Kidney (tissue), 14 donors: Measurements from ENCODE around the gene NRCAM. TPM values are rescaled to one million over a fixed set of nuclear protein-coding genes. Genes with fewer than 3 reads are reported as not detected.

Experiments
- DNase-seq, 5 donors: peaks; one replicate each; pipeline ENCODE4 v3.0.0-alpha.2; 2013 to 2020
- FAIRE-seq: peaks from 2 replicates; lab custom pipeline; 2012; peaks lifted over from hg19 to GRCh38; lab: Jason Lieb, UNC
- H3K27ac ChIP-seq, 2 donors: one replicate each; pipeline ENCODE4 v1.7.0; 2013; ENCODE audit warnings: low read depth in 2 of 2, low read length in 2 of 2, inconsistent platforms in 1 of 2
- H3K27me3 ChIP-seq: one replicate; pipeline ENCODE4 v1.7.1; 2013; ENCODE audit warnings: low read length, inconsistent platforms; ENCODE audit not compliant: control insufficient read depth, insufficient read depth
- H3K36me3 ChIP-seq, 3 donors: one replicate each; pipeline versions ENCODE4 v1.7.0 to v1.7.1; 2013; ENCODE audit warnings: low read length in 3 of 3, control low read depth in 1 of 3, inconsistent platforms in 1 of 3; ENCODE audit not compliant: insufficient read depth in 3 of 3, control insufficient read depth in 2 of 3
- H3K4me1 ChIP-seq, 3 donors: one replicate each; pipeline versions ENCODE4 v1.7.0 to v1.7.1; 2013; ENCODE audit warnings: low read length in 3 of 3, inconsistent platforms in 1 of 3, low read depth in 1 of 3; ENCODE audit not compliant: control insufficient read depth in 2 of 3, insufficient read depth in 2 of 3
- H3K4me3 ChIP-seq, 3 donors: one replicate each; pipeline versions ENCODE4 v1.7.0 to v1.8.1; 2013; ENCODE audit warnings: low read length in 3 of 3, control low read depth in 1 of 3, inconsistent platforms in 1 of 3
- H3K9ac ChIP-seq, 3 donors: one replicate each; pipeline versions ENCODE4 v1.7.0 to v1.7.1; 2013; ENCODE audit warnings: low read length in 3 of 3, control low read depth in 1 of 3, inconsistent platforms in 1 of 3
- H3K9me3 ChIP-seq, 3 donors: one replicate each; pipeline versions ENCODE4 v1.7.0 to v1.7.1; 2013; ENCODE audit warnings: low read length in 3 of 3, control low read depth in 1 of 3, inconsistent platforms in 1 of 3; ENCODE audit not compliant: control insufficient read depth in 2 of 3, insufficient read depth in 1 of 3
- CTCF ChIP-seq: IDR thresholded peaks from 3 replicates; pipeline ENCODE4 v1.5.1; 2012; ENCODE audit warnings: mild to moderate bottlenecking, moderate library complexity, borderline replicate concordance; ENCODE audit not compliant: insufficient read depth; ENCODE audit errors: extremely low read depth
- intact Hi-C: fragments of 100-400 bp; cut with DNase I; formaldehyde crosslinking; loops from one replicate; pipeline ENCODE4 v1.11.1; 2022
- polyA plus RNA-seq: library from polyadenylated mRNA; stranded (reverse); fragments of 350-450 nt; fragmentation: Illumina TruSeq; extraction: RNeasy Lipid Tissue Mini Kit (QIAGEN cat#74804); gene quantifications from one replicate; pipeline ENCODE4 v1.2.3, GENCODE V29; 2014; ENCODE audit warnings: low read depth, low replicate concordance; ENCODE audit not compliant: insufficient read depth
- total RNA-seq: library from RNA; stranded (reverse); fragmentation: NEBNext Ultra II Directional; extraction: Animal tissue kit (Norgen Biotek cat#: 25700); gene quantifications from one replicate; pipeline ENCODE4 v1.2.1, GENCODE V29; 2021
- donor health status: control.
- donor health status: control.
- donor health status: control.
- donor health status: control.
- donor health status: control.
- donor health status: DM: yes; HTN: yes; CAD: no.
- donor health status: Normal renal cell carcinoma (clear cell type).

Gene NRCAM
- total and polyA plus RNA-seq, 2 donors from 2014 or later = 16.8 to 20.6 TPM

GRCh38 chr7:108385834-108386422, 70.3 kb downstream of the NRCAM start:
- DNase-seq = no peak
- Histone ChIP-seq H3K9ac (no peak overlapping the region), H3K4me3 (no peak overlapping the region), H3K27me3 (no peaks in the 10 kb centered on the region), H3K36me3 (no peaks in the 10 kb centered on the region), H3K4me1 (no peaks in the 10 kb centered on the region), H3K27ac (no peak overlapping the region), H3K9me3 (no peaks in the 10 kb centered on the region)
- no peak for TF ChIP-seq CTCF
- intact Hi-C loops = no loop called here
- no peak for FAIRE-seq

- H3K4me1 ChIP-seq = no peaks in the 10 kb centered on the region
- intact Hi-C loops = no loop called here
- peak; percentile 10 for TF ChIP-seq CTCF
- no peaks in the 10 kb centered on the region for H3K36me3 ChIP-seq
- no peak for FAIRE-seq
- DNase-seq = peak in 1 of 5 donors; percentile 12
- H3K9me3 ChIP-seq = no peaks in the 10 kb centered on the region
- H3K27me3 ChIP-seq = no peaks in the 10 kb centered on the region
- no peak overlapping the region for H3K9ac ChIP-seq
- H3K27ac ChIP-seq = no peak overlapping the region
- H3K4me3 ChIP-seq = no peak overlapping the region
Measured at GRCh38 chr7:108384716-108385483, 71.3 kb downstream of the NRCAM start.

GRCh38 chr7:108382932-108383331, 73.3 kb downstream of the NRCAM start:
- TF ChIP-seq CTCF = no peak
- Histone ChIP-seq H3K27me3 (no peaks in the 10 kb centered on the region), H3K27ac (no peak overlapping the region), H3K4me1 (no peaks in the 10 kb centered on the region), H3K9ac (no peak overlapping the region), H3K36me3 (no peaks in the 10 kb centered on the region), H3K4me3 (no peak overlapping the region), H3K9me3 (no peaks in the 10 kb centered on the region)
- intact Hi-C loops = no loop called here
- no peak for DNase-seq
- no peak for FAIRE-seq
